GM12801 (cell line): ENCODE measurements around the gene LEMD1.

Experiments used
- CTCF ChIP-seq: IDR thresholded peaks from one replicate; pipeline ENCODE4 v1.5.1; 2011; ENCODE audit warnings: control low read depth; ENCODE audit not compliant: insufficient read length; ENCODE audit errors: extremely low read depth

LEMD1 gene

GRCh38 chr1:205440476-205441317 is 18.8 kb upstream of the LEMD1 start:
- TF ChIP-seq CTCF, result no peak

GRCh38 chr1:205440121-205440475 is 18.2 kb upstream of the LEMD1 start:
- TF ChIP-seq CTCF, result no peak

- TF ChIP-seq CTCF, result no peak
Observed at GRCh38 chr1:205438213-205439158, 16.6 kb upstream of the LEMD1 start.

- TF ChIP-seq CTCF, result no peak
Observed at GRCh38 chr1:205437570-205437969, 15.7 kb upstream of the LEMD1 start.

- no peak for TF ChIP-seq CTCF
Observed at GRCh38 chr1:205436776-205437410, 15.0 kb upstream of the LEMD1 start.

- no peak for TF ChIP-seq CTCF
Observed at GRCh38 chr1:205435578-205436573, 14.0 kb upstream of the LEMD1 start.
